Fibroblast of villous mesenchyme (primary cell): Measurements from ENCODE around the gene EXOC6. TPM values are rescaled to one million over a fixed set of nuclear protein-coding genes. Genes with fewer than 3 reads are reported as not detected.

Experiments
- DNase-seq: peaks from one replicate; pipeline ENCODE4 v3.0.0-alpha.2; 2010; ENCODE audit warnings: low read depth
- H3K4me3 ChIP-seq: 2 replicates; pipeline ENCODE4 v1.5.1; 2011; ENCODE audit warnings: low read depth, mild to moderate bottlenecking, low read length
- total RNA-seq: library from RNA; depleted of rRNA; stranded (reverse); fragments of >200 nt; gene quantifications from 2 replicates; pipeline ENCODE4 v1.2.3, GENCODE V29; 2012
- TF ChIP-seq, protein P1 (sequence below): IDR thresholded peaks from 2 replicates; pipeline ENCODE4 v1.5.1; 2012; ENCODE audit warnings: low read depth, mild to moderate bottlenecking, low read length; ENCODE audit not compliant: insufficient read depth

Gene EXOC6
- total RNA-seq, 1 donor: 7.8 TPM

- no peak for DNase-seq
- TF ChIP-seq, protein P1, sequence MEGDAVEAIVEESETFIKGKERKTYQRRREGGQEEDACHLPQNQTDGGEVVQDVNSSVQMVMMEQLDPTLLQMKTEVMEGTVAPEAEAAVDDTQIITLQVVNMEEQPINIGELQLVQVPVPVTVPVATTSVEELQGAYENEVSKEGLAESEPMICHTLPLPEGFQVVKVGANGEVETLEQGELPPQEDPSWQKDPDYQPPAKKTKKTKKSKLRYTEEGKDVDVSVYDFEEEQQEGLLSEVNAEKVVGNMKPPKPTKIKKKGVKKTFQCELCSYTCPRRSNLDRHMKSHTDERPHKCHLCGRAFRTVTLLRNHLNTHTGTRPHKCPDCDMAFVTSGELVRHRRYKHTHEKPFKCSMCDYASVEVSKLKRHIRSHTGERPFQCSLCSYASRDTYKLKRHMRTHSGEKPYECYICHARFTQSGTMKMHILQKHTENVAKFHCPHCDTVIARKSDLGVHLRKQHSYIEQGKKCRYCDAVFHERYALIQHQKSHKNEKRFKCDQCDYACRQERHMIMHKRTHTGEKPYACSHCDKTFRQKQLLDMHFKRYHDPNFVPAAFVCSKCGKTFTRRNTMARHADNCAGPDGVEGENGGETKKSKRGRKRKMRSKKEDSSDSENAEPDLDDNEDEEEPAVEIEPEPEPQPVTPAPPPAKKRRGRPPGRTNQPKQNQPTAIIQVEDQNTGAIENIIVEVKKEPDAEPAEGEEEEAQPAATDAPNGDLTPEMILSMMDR: no peak
- H3K4me3 ChIP-seq: no peak overlapping the region
These were observed 28.3 kb downstream of the EXOC6 start for GRCh38 chr10:92876509-92877036.

GRCh38 chr10:92880233-92880861, 32.0 kb downstream of the EXOC6 start:
- H3K4me3 ChIP-seq: no peak overlapping the region
- peak; percentile 65 for DNase-seq
- TF ChIP-seq, protein P1: peak; percentile 53

DNA sequence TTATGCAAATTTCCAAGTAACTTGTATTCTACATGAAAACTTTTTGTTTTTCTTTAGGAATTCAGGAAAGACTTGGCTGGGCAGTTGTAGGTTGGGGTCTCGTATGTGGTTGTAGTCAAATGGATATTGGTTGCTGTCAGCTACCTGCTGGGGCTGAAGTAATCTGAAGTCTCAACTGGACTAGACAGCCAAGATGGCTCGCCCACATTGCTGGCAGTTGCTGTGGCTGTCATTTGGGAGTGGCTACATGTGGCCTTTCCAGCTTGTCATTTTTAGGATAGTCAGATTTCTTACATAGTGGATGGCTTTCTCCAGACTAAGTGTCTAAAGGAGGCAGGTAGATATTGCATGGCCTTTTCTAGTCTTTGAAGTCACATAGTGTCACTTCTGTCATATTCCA, 32.6 kb downstream of the EXOC6 start:
- no peak for DNase-seq
- H3K4me3 ChIP-seq: no peak overlapping the region
- TF ChIP-seq, protein P1: no peak

GRCh38 chr10:92886334-92886961, 38.1 kb downstream of the EXOC6 start:
- DNase-seq: no peak
- no peak overlapping the region for H3K4me3 ChIP-seq
- TF ChIP-seq, protein P1: no peak

DNA sequence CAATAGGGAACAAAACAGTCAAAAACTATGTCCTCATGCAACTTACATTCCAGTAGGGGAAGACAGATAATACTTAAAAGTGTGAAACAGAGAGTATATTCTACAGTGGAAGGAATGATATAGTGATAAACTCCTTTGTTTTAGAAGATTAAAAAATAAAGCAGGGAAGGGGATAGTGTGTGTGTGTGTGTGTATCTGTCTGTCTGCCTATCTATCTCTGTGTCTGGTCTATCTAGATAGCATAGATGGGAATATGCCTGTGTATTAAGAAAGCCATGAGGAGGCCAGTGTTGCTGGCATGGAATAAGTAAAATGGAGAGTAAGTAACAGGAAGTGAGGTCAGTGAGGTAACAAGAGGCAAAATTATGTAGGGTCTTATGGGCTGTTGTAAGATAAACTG, 42.2 kb downstream of the EXOC6 start:
- no peak overlapping the region for H3K4me3 ChIP-seq
- no peak for DNase-seq
- TF ChIP-seq, protein P1: no peak

GRCh38 chr10:92891885-92892690, 43.8 kb downstream of the EXOC6 start:
- peak; percentile 82 for DNase-seq
- TF ChIP-seq, protein P1: no peak

More at GRCh38 chr10:92891885-92892690, 43.8 kb downstream of the EXOC6 start:
- no peak overlapping the region for H3K4me3 ChIP-seq
